GM18858 (cell line): ENCODE results near the gene OSBPL6.

ENCODE experiments used
- ATAC-seq: cut with Tn5 transposase; IDR thresholded peaks from one replicate; pipeline ENCODE4 v1.9.1; 2021; ENCODE audit not compliant: unreplicated experiment

Gene OSBPL6

GRCh38 chr2:178237488-178238153, 43.3 kb downstream of the OSBPL6 start:
- no peak for ATAC-seq

GRCh38 chr2:178238154-178238521, 43.8 kb downstream of the OSBPL6 start:
- ATAC-seq: no peak

GRCh38 chr2:178238750-178239149, 44.4 kb downstream of the OSBPL6 start:
- no peak for ATAC-seq

GRCh38 chr2:178241844-178242551, 47.7 kb downstream of the OSBPL6 start:
- ATAC-seq: no peak

- ATAC-seq: no peak
Observed at GRCh38 chr2:178242552-178242883, 48.2 kb downstream of the OSBPL6 start.

- no peak for ATAC-seq
Observed at GRCh38 chr2:178243961-178244360, 49.6 kb downstream of the OSBPL6 start.

GRCh38 chr2:178244777-178245176, 50.5 kb downstream of the OSBPL6 start:
- ATAC-seq: no peak

- ATAC-seq: no peak
Observed at GRCh38 chr2:178246696-178247095, 52.4 kb downstream of the OSBPL6 start.

- ATAC-seq: no peak
Observed at GRCh38 chr2:178247250-178247649, 52.9 kb downstream of the OSBPL6 start.

GRCh38 chr2:178250429-178250828, 56.1 kb downstream of the OSBPL6 start:
- no peak for ATAC-seq

GRCh38 chr2:178251151-178251955, 57.0 kb downstream of the OSBPL6 start:
- ATAC-seq: no peak

- no peak for ATAC-seq
Observed at GRCh38 chr2:178256382-178257042, 62.2 kb downstream of the OSBPL6 start.

- ATAC-seq: no peak
Observed at GRCh38 chr2:178257127-178257526, 62.8 kb downstream of the OSBPL6 start.

- no peak for ATAC-seq
Observed at GRCh38 chr2:178258916-178259315, 64.6 kb downstream of the OSBPL6 start.

GRCh38 chr2:178263159-178263860, 69.0 kb downstream of the OSBPL6 start:
- no peak for ATAC-seq

- no peak for ATAC-seq
Observed at GRCh38 chr2:178264211-178264610, 69.9 kb downstream of the OSBPL6 start.

GRCh38 chr2:178265851-178266250, 71.5 kb downstream of the OSBPL6 start:
- ATAC-seq: no peak

GRCh38 chr2:178266445-178266844, 72.1 kb downstream of the OSBPL6 start:
- no peak for ATAC-seq

- ATAC-seq: no peak
Observed at GRCh38 chr2:178267660-178268059, 73.3 kb downstream of the OSBPL6 start.

- ATAC-seq: no peak
Observed at GRCh38 chr2:178268435-178268834, 74.1 kb downstream of the OSBPL6 start.
